Type B pancreatic cell (in vitro differentiated cells): ENCODE measurements around the gene TSEN34. TPM values are rescaled to one million over a fixed set of nuclear protein-coding genes. Genes with fewer than 3 reads are reported as not detected.

ENCODE experiments used
- DNase-seq: peaks from one replicate; pipeline ENCODE4 v3.0.0; 2021; ENCODE audit warnings: mixed read lengths; ENCODE audit not compliant: unreplicated experiment; ENCODE audit errors: extremely low spot score
- H3K27ac Mint-ChIP-seq: 2 replicates; pipeline ENCODE4 v1.8.0; 2021; ENCODE audit warnings: mild to moderate bottlenecking, mixed read lengths
- H3K27me3 Mint-ChIP-seq: 2 replicates; pipeline ENCODE4 v1.8.0; 2021; ENCODE audit warnings: mixed read lengths
- H3K36me3 Mint-ChIP-seq: 2 replicates; pipeline ENCODE4 v1.8.0; 2021; ENCODE audit warnings: mixed read lengths
- H3K4me1 Mint-ChIP-seq: one replicate; pipeline ENCODE4 v1.8.0; 2021; ENCODE audit warnings: mixed read lengths; ENCODE audit not compliant: unreplicated experiment
- H3K4me3 Mint-ChIP-seq: 2 replicates; pipeline ENCODE4 v1.8.0; 2021; ENCODE audit warnings: mild to moderate bottlenecking, mixed read lengths
- H3K9me3 Mint-ChIP-seq: 2 replicates; pipeline ENCODE4 v1.8.0; 2021; ENCODE audit warnings: mixed read lengths
- total RNA-seq: library from RNA; stranded (reverse); gene quantifications from 2 replicates; pipeline ENCODE4 v1.2.1, GENCODE V29; 2021; ENCODE audit warnings: low replicate concordance
- TF ChIP-seq, protein P1 (sequence below): fragments of 200-600 bp; sonication (generic); conservative IDR thresholded peaks from 2 replicates; pipeline ENCODE4 v1.5.0; 2021; ENCODE audit warnings: antibody characterized with exemption, mild to moderate bottlenecking

TSEN34 gene
- total RNA-seq, 1 donor from 2014 or later: 41.9 TPM

DNA sequence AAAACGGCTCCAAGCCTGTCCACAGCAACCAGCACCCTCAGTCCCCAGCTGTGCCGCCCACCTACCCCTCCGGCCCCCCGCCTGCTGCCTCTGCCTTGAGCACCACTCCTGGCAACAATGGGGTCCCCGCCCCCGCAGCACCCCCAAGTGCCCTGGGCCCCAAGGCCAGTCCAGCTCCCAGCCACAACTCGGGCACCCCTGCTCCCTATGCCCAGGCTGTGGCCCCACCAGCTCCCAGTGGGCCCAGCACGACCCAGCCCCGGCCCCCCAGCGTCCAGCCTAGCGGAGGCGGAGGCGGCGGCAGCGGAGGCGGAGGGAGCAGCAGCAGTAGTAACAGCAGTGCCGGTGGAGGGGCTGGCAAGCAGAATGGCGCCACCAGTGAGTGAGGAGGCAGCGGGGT lies 43.0 kb upstream of the TSEN34 start:
- H3K27ac Mint-ChIP-seq: no peak overlapping the region
- H3K4me3 Mint-ChIP-seq: no peak overlapping the region
- no peaks in the 10 kb centered on the region for H3K4me1 Mint-ChIP-seq
- no peak for DNase-seq
- no peaks in the 10 kb centered on the region for H3K27me3 Mint-ChIP-seq
- H3K9me3 Mint-ChIP-seq: no peaks in the 10 kb centered on the region
- peaks cover 20% of the 10 kb centered on the region for H3K36me3 Mint-ChIP-seq
- TF ChIP-seq, protein P1, sequence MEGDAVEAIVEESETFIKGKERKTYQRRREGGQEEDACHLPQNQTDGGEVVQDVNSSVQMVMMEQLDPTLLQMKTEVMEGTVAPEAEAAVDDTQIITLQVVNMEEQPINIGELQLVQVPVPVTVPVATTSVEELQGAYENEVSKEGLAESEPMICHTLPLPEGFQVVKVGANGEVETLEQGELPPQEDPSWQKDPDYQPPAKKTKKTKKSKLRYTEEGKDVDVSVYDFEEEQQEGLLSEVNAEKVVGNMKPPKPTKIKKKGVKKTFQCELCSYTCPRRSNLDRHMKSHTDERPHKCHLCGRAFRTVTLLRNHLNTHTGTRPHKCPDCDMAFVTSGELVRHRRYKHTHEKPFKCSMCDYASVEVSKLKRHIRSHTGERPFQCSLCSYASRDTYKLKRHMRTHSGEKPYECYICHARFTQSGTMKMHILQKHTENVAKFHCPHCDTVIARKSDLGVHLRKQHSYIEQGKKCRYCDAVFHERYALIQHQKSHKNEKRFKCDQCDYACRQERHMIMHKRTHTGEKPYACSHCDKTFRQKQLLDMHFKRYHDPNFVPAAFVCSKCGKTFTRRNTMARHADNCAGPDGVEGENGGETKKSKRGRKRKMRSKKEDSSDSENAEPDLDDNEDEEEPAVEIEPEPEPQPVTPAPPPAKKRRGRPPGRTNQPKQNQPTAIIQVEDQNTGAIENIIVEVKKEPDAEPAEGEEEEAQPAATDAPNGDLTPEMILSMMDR: no peak

- Mint-ChIP-seq H3K27me3 (no peaks in the 10 kb centered on the region), H3K4me1 (no peaks in the 10 kb centered on the region), H3K9me3 (no peaks in the 10 kb centered on the region), H3K4me3 (no peak overlapping the region), H3K36me3 (peaks cover 20% of the 10 kb centered on the region), H3K27ac (no peak overlapping the region)
- TF ChIP-seq, protein P1: no peak
- no peak for DNase-seq
Measured at GRCh38 chr19:54149021-54149812, 41.9 kb upstream of the TSEN34 start.

DNA sequence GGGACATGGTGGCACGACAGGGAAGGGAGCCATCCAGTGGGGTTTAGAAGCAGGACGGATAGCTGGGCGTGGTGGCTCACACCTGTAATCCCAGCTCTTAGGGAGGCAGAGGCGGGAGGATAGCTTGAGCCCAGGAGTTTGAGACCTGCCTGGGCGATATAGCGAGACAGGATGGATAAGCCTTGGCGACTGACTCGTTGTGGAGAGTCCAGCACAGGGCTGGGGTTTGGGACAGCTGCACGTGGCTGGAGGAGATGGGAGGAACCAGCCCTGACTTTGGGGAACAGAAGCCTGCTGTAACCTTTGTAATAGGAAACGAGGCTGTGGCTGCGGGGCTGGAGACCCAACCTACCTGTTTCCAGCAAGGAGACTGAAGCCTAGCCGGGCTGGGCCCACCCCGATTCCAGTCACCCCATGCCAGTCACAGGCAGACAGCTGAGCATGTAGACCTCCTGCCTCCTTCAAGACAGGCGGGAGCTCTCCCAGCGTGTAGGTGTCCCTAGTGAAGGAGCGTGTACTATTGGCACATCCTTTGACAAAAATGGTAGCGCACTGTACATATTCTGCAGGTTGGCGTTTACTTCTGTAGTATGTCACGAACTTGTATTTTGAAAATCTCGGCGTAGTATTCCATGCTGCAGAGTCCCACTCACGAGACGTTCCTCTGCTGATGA lies 39.6 kb upstream of the TSEN34 start:
- no peak overlapping the region for H3K4me3 Mint-ChIP-seq
- H3K27ac Mint-ChIP-seq: no peak overlapping the region
- DNase-seq: no peak
- H3K36me3 Mint-ChIP-seq: peaks cover 24% of the 10 kb centered on the region
- TF ChIP-seq, protein P1: no peak
- H3K4me1 Mint-ChIP-seq: no peaks in the 10 kb centered on the region
- H3K27me3 Mint-ChIP-seq: no peaks in the 10 kb centered on the region
- no peaks in the 10 kb centered on the region for H3K9me3 Mint-ChIP-seq

GRCh38 chr19:54152267-54152666 lies 38.8 kb upstream of the TSEN34 start:
- Mint-ChIP-seq H3K27me3 (no peaks in the 10 kb centered on the region), H3K4me3 (no peak overlapping the region), H3K27ac (no peak overlapping the region), H3K36me3 (peaks cover 25% of the 10 kb centered on the region), H3K9me3 (no peaks in the 10 kb centered on the region), H3K4me1 (no peaks in the 10 kb centered on the region)
- DNase-seq: no peak
- TF ChIP-seq, protein P1: no peak

DNA sequence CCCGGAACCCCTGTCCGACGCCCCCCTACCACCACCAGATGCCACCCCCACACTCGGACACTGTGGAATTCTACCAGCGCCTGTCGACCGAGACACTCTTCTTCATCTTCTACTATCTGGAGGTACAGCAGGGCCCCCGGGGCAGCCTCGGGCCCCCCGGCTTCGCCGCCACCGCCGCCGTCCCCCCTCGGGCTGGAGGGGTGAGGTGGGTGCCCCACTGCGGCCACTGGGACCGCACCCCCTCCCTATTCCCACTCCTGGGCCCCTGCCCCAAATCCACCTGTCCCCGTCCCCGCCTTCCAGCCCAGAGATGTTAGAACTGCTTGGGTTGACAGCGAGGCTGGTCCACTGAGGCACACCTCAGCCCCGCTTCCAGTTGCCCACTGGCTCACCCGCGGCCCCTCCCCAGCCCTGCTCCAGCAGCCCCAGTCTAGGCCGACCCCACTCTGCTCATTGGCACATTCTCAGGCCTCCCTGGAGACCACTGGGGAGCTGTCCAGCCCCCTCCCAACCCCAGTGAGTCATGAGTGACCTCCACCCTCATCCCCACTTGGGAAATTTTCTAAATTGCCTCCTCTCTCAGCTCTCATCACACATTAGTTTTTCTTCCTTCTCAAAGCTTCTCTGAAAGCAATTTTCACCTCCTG lies 38.1 kb upstream of the TSEN34 start:
- TF ChIP-seq, protein P1: no peak
- no peak overlapping the region for H3K4me3 Mint-ChIP-seq
- no peak overlapping the region for H3K27ac Mint-ChIP-seq
- H3K27me3 Mint-ChIP-seq: no peaks in the 10 kb centered on the region
- H3K4me1 Mint-ChIP-seq: no peaks in the 10 kb centered on the region
- no peak for DNase-seq
- H3K36me3 Mint-ChIP-seq: peaks cover 25% of the 10 kb centered on the region
- H3K9me3 Mint-ChIP-seq: no peaks in the 10 kb centered on the region
